GM23338 (cell line): ENCODE data around the gene MTAP. TPM values are rescaled to one million over a fixed set of nuclear protein-coding genes. Genes with fewer than 3 reads are reported as not detected.

ENCODE experiments used
- ATAC-seq: fragments of 200-7000 bp; cut with Tn5 transposase; 3 replicates; pipeline ENCODE4 v1.9.1; 2020
- DNase-seq: peaks from one replicate; pipeline ENCODE4 v3.0.0-alpha.2; 2015; ENCODE audit warnings: low spot score
- H2AFZ ChIP-seq: fragments of 200-600 bp; sonication (generic); 2 replicates; pipeline ENCODE4 v1.8.0; 2016; ENCODE audit warnings: antibody characterized with exemption, mild to moderate bottlenecking, moderate library complexity
- H3F3A ChIP-seq: fragments of 200-600 bp; sonication (generic); replicated peaks from 2 replicates; pipeline ENCODE4 v1.8.0; 2017; ENCODE audit warnings: antibody characterized with exemption, mixed run types, low read depth
- H3K27ac ChIP-seq: fragments of 200-600 bp; sonication (generic); 2 replicates; pipeline ENCODE4 v1.6.1; 2016; ENCODE audit warnings: low read depth
- H3K27me3 ChIP-seq: fragments of 200-600 bp; sonication (generic); 2 replicates; pipeline ENCODE4 v1.8.0; 2016; ENCODE audit warnings: mild to moderate bottlenecking, mixed run types, moderate library complexity; ENCODE audit not compliant: insufficient read depth
- H3K36me3 ChIP-seq: fragments of 200-600 bp; sonication (generic); 2 replicates; pipeline ENCODE4 v1.8.0; 2016; ENCODE audit warnings: mild to moderate bottlenecking; ENCODE audit not compliant: insufficient read depth
- H3K4me1 ChIP-seq: fragments of 200-600 bp; sonication (generic); 2 replicates; pipeline ENCODE4 v1.8.0; 2016; ENCODE audit warnings: mild to moderate bottlenecking, moderate library complexity; ENCODE audit not compliant: insufficient read depth
- H3K4me2 ChIP-seq: fragments of 200-600 bp; sonication (generic); 2 replicates; pipeline ENCODE4 v1.7.1; 2017; ENCODE audit warnings: mixed run types
- H3K4me3 ChIP-seq: fragments of 200-600 bp; sonication (generic); 2 replicates; pipeline ENCODE4 v1.6.1; 2016; ENCODE audit warnings: mixed run types
- H3K79me2 ChIP-seq: fragments of 200-600 bp; sonication (generic); replicated peaks from 2 replicates; pipeline ENCODE4 v1.8.0; 2017; ENCODE audit warnings: mild to moderate bottlenecking; ENCODE audit not compliant: insufficient read depth
- H3K9me2 ChIP-seq: fragments of 200-600 bp; sonication (generic); 2 replicates; pipeline ENCODE4 v1.8.0; 2017; ENCODE audit not compliant: insufficient read depth
- H4K20me1 ChIP-seq: fragments of 200-600 bp; sonication (generic); replicated peaks from 2 replicates; pipeline ENCODE4 v1.8.0; 2017; ENCODE audit warnings: mild to moderate bottlenecking; ENCODE audit not compliant: insufficient read depth
- H3K27ac Mint-ChIP-seq: 2 replicates; pipeline ENCODE4 v1.8.0; 2020; ENCODE audit warnings: inconsistent platforms, mild to moderate bottlenecking, moderate library complexity, mixed read lengths
- H3K27me3 Mint-ChIP-seq: 3 replicates; pipeline ENCODE4 v1.8.0; 2022; ENCODE audit warnings: low read depth, mild to moderate bottlenecking, moderate library complexity, mixed read lengths, inconsistent platforms; ENCODE audit not compliant: insufficient read depth, poor library complexity
- H3K36me3 Mint-ChIP-seq: 3 replicates; pipeline ENCODE4 v1.8.0; 2021; ENCODE audit warnings: low read depth, mild to moderate bottlenecking, inconsistent platforms, moderate library complexity, mixed read lengths
- H3K4me1 Mint-ChIP-seq: 3 replicates; pipeline ENCODE4 v1.8.0; 2020; ENCODE audit warnings: mild to moderate bottlenecking, inconsistent platforms, mixed read lengths
- H3K4me3 Mint-ChIP-seq: 3 replicates; pipeline ENCODE4 v1.8.0; 2021; ENCODE audit warnings: moderate library complexity, mild to moderate bottlenecking, inconsistent platforms, mixed read lengths
- H3K9me3 Mint-ChIP-seq: 3 replicates; pipeline ENCODE4 v1.8.0; 2020; ENCODE audit warnings: moderate library complexity, mild to moderate bottlenecking, inconsistent platforms, mixed read lengths
- CREB1 ChIP-seq: fragments of 250-450 bp; sonication (Bioruptor Pico); IDR thresholded peaks from 2 replicates; pipeline ENCODE4 v1.5.0; 2020; ENCODE audit warnings: low read depth, mild to moderate bottlenecking, moderate library complexity
- CTCF ChIP-seq, 2 experiments: fragments of 200-600 bp in 1 of 2; sonication (generic) in 1 of 2; conservative IDR thresholded peaks; 2 replicates each; pipeline versions ENCODE4 v1.5.1 to v1.6.1; 2016 to 2017; ENCODE audit warnings: antibody characterized with exemption in 2 of 2, low read depth in 2 of 2, mild to moderate bottlenecking in 2 of 2, moderate library complexity in 1 of 2
- ETS1 ChIP-seq: IDR thresholded peaks from 2 replicates; pipeline ENCODE4 v1.6.1; 2016; ENCODE audit warnings: antibody characterized with exemption
- EZH2 ChIP-seq: fragments of 200-600 bp; sonication (generic); IDR thresholded peaks from one replicate; pipeline ENCODE4 v1.8.0; 2017; ENCODE audit warnings: antibody characterized with exemption, mild to moderate bottlenecking, low read depth; ENCODE audit not compliant: unreplicated experiment
- EZH2phosphoT487 ChIP-seq: fragments of 200-600 bp; sonication (generic); IDR thresholded peaks from one replicate; pipeline ENCODE4 v1.8.1; 2018; ENCODE audit warnings: antibody characterized with exemption; ENCODE audit not compliant: unreplicated experiment
- NANOG ChIP-seq: IDR thresholded peaks from 2 replicates; pipeline ENCODE4 v1.6.1; 2016; ENCODE audit warnings: antibody characterized with exemption, borderline replicate concordance
- POLR2AphosphoS5 ChIP-seq: IDR thresholded peaks from 2 replicates; pipeline ENCODE4 v1.6.1; 2016; ENCODE audit warnings: antibody characterized with exemption, low read depth
- REST ChIP-seq: IDR thresholded peaks from one replicate; pipeline ENCODE4 v1.6.1; 2018; ENCODE audit warnings: antibody characterized with exemption; ENCODE audit not compliant: unreplicated experiment
- ZNF114 ChIP-seq: fragments of 250-450 bp; sonication (Bioruptor Pico); IDR thresholded peaks from 2 replicates; pipeline ENCODE4 v1.5.0; 2020; ENCODE audit warnings: mild to moderate bottlenecking, moderate library complexity
- ZNF331 ChIP-seq: fragments of 250-450 bp; sonication (Bioruptor Pico); IDR thresholded peaks from 2 replicates; pipeline ENCODE4 v1.5.0; 2020; ENCODE audit warnings: low read depth, mild to moderate bottlenecking, moderate library complexity
- ZNF462 ChIP-seq: fragments of 250-450 bp; sonication (Bioruptor Pico); IDR thresholded peaks from 2 replicates; pipeline ENCODE4 v1.5.0; 2020; ENCODE audit warnings: mild to moderate bottlenecking, moderate library complexity
- polyA plus RNA-seq: library from polyadenylated mRNA; unstranded; fragments of >200 nt; fragmentation: Nextera tagmentation; extraction: Ambion mirVana; gene quantifications from 2 replicates; pipeline ENCODE4 v1.2.1, GENCODE V29; 2016
- total RNA-seq: library from RNA; depleted of rRNA; stranded (reverse); fragments of >200 nt; shearing (Covaris generic); gene quantifications from 2 replicates; pipeline ENCODE4 v1.2.3, GENCODE V29; 2014

MTAP gene
- total and polyA plus RNA-seq, 2 experiments from 2014 or later = 61.8 to 70.0 TPM

GRCh38 chr9:21841133-21841532 lies 38.7 kb downstream of the MTAP start:
- peaks cover 4% of the 10 kb centered on the region for H3K27me3 Mint-ChIP-seq
- H3F3A ChIP-seq = no peaks in the 10 kb centered on the region
- peaks cover 65% of the 10 kb centered on the region for H3K9me3 Mint-ChIP-seq
- peaks cover 11% of the 10 kb centered on the region for H3K79me2 ChIP-seq
- ATAC-seq (no peak), DNase-seq (no peak)
- no peak overlapping the region for H2AFZ ChIP-seq
- H3K4me3 ChIP-seq = no peak overlapping the region
- H3K4me2 ChIP-seq = no peak overlapping the region
- H3K27ac Mint-ChIP-seq = no peak overlapping the region
- H3K9me2 ChIP-seq = peaks cover 24% of the 10 kb centered on the region; the same call in 1 of the 2 replicates
- no peak overlapping the region for H3K4me3 Mint-ChIP-seq
- peaks cover 2% of the 10 kb centered on the region for H4K20me1 ChIP-seq
- no peak for TF ChIP-seq NANOG
- TF ChIP-seq ETS1 = no peak
- no peak for TF ChIP-seq ZNF331 (CRISPR knock-in tag)
- no peak for TF ChIP-seq POLR2AphosphoS5
- TF ChIP-seq CREB1 (CRISPR knock-in tag) = no peak
- TF ChIP-seq REST = no peak
- TF ChIP-seq EZH2 = no peak
- TF ChIP-seq ZNF462 (CRISPR knock-in tag) = no peak
- no peak for TF ChIP-seq ZNF114
- TF ChIP-seq EZH2phosphoT487 = no peak
- no peak for TF ChIP-seq CTCF (conservative IDR thresholded peaks at IDR 0.05; ENCODE audit: low read depth in 2 of 2)
- H3K27ac ChIP-seq = no peak overlapping the region
- peaks cover 63% of the 10 kb centered on the region for H3K36me3 ChIP-seq
- H3K36me3 Mint-ChIP-seq = peaks cover 99% of the 10 kb centered on the region
- no peaks in the 10 kb centered on the region for H3K4me1 Mint-ChIP-seq
- no peaks in the 10 kb centered on the region for H3K27me3 ChIP-seq
- H3K4me1 ChIP-seq = no peaks in the 10 kb centered on the region
